Adrenal gland (tissue), 19 donors: ENCODE results near the gene STAT1. TPM values are rescaled to one million over a fixed set of nuclear protein-coding genes. Genes with fewer than 3 reads are reported as not detected.

Experiments used
- DNase-seq, 7 donors: peaks; one replicate each; pipeline ENCODE4 v3.0.0-alpha.2; 2019 to 2020
- H3K27ac ChIP-seq, 5 donors: fragments of 200-600 bp; sonication (generic) in 4 of 5; 1 replicate in 3 of 5; 2 replicates in 2 of 5; pipeline versions ENCODE4 v1.5.1 to v1.8.0; 2016 to 2020; ENCODE audit warnings: mild to moderate bottlenecking in 1 of 5
- H3K27me3 ChIP-seq: fragments of 200-600 bp; 2 replicates; pipeline ENCODE4 v1.8.0; 2021
- H3K36me3 ChIP-seq, 2 donors: fragments of 200-600 bp; replicated peaks in 1 of 2; 1 replicate in 1 of 2; 2 replicates in 1 of 2; pipeline versions ENCODE4 v1.5.1 to v1.8.0; 2018 to 2022
- H3K4me1 ChIP-seq, 2 donors: fragments of 200-600 bp; replicated peaks in 1 of 2; 1 replicate in 1 of 2; 2 replicates in 1 of 2; pipeline versions ENCODE4 v1.5.1 to v1.8.0; 2018 to 2021
- H3K4me3 ChIP-seq, 4 donors: fragments of 200-600 bp; sonication (generic) in 3 of 4; one replicate each; pipeline ENCODE4 v1.5.1; 2016 to 2018
- H3K9me3 ChIP-seq, 3 donors: fragments of 200-600 bp; sonication (generic) in 1 of 3; replicated peaks in 1 of 3; 1 replicate in 2 of 3; 2 replicates in 1 of 3; pipeline versions ENCODE4 v1.5.1 to v1.8.0; 2016 to 2021
- CTCF ChIP-seq, 6 experiments: fragments of 450-650 bp in 4 of 6; fragments of 200-600 bp in 2 of 6; sonication (generic) in 1 of 6; IDR thresholded peaks; 1 replicate in 5 of 6; 2 replicates in 1 of 6; pipeline versions ENCODE4 v1.5.1 to v1.8.0; 2016 to 2021; ENCODE audit warnings: antibody characterized with exemption in 6 of 6, mild to moderate bottlenecking in 2 of 6, moderate library complexity in 1 of 6
- POLR2A ChIP-seq, 2 donors: fragments of 450-650 bp; IDR thresholded peaks; one replicate each; pipeline ENCODE4 v1.6.1; 2017; ENCODE audit warnings: antibody characterized with exemption in 2 of 2, mild to moderate bottlenecking in 2 of 2, moderate library complexity in 1 of 2
- WGBS, 4 donors: extraction: QIAGEN DNeasy Blood & Tissue Kit in 2 of 4; methylation state at CpG; one replicate each; pipeline versions ENCODE4 v1.1.5 to v1.1.7; 2013 to 2017; 5-methylcytosine and 5-hydroxymethylcytosine counted together
- intact Hi-C, 2 donors: fragments of 100-400 bp; cut with DNase I; formaldehyde crosslinking; loops; one replicate each; pipeline versions ENCODE4 v1.14.1 to v1.15.0; 2022 to 2023
- long read RNA-seq, 10 donors: library from polyadenylated mRNA in 3 of 10; unstranded in 2 of 10; stranded (forward) in 1 of 10; transcript quantifications; one replicate each; pipeline ENCODE4 v2.0.0 and lab custom pipeline, GENCODE V29; 2021 to 2026
- polyA plus RNA-seq, 3 donors: library from polyadenylated mRNA; stranded (reverse); fragments of 200-250 nt in 2 of 3; fragments of 350-450 nt in 1 of 3; fragmentation: Illumina TruSeq in 1 of 3; extraction: RNeasy Lipid Tissue Mini Kit (QIAGEN cat#74804) in 1 of 3; gene quantifications; one replicate each; pipeline ENCODE4 v1.2.3, GENCODE V29; 2013 to 2014
- total RNA-seq, 9 donors: library from RNA; depleted of rRNA in 4 of 9; stranded (reverse); fragments of >200 nt in 4 of 9; fragments of 120-200 nt in 1 of 9; fragmentation: NEBNext Ultra II Directional in 1 of 9; extraction: Animal tissue kit (Norgen Biotek cat#: 25700) in 1 of 9; gene quantifications; one replicate each; pipeline versions ENCODE4 v1.1.0 to v1.2.4, GENCODE V29; 2013 to 2023
- donor health status: healthy with polysubstance abuse.
- donor health status: Bipolar disorder and iron deficiency.
- donor health status: DM: yes; HTN: yes; CAD: no.
- donor health status: DM: no; HTN: no; CAD: no.
- donor health status: DM: no; HTN: no; CAD: no.
- donor health status: DM: yes; HTN: yes; CAD: no.

STAT1 gene
- total RNA-seq (100 to 1,000 TPM in 2 of 9 donors, 10 to 100 TPM in 7; 45.6 to 165 (median 79.4) TPM), polyA plus RNA-seq (10 to 100 TPM; 11.9 to 99.5 (median 17.1) TPM)
- long read RNA-seq, donor 1, full-length matches to known transcripts: 9 of 9 reads
- long read RNA-seq, donor 1, partial matches to known transcripts: 0 of 9 reads
- long read RNA-seq, donor 1, other reads (novel, unspliced or antisense): 0 of 9 reads
- long read RNA-seq, donor 2, full-length matches to known transcripts: 4 of 4 reads
- long read RNA-seq, donor 2, partial matches to known transcripts: 0 of 4 reads
- long read RNA-seq, donor 2, other reads (novel, unspliced or antisense): 0 of 4 reads
- long read RNA-seq, donor 3, full-length matches to known transcripts: 3 of 3 reads
- long read RNA-seq, donor 3, partial matches to known transcripts: 0 of 3 reads
- long read RNA-seq, donor 3, other reads (novel, unspliced or antisense): 0 of 3 reads
- long read RNA-seq, donor 4, full-length matches to known transcripts: 17 of 33 reads
- long read RNA-seq, donor 4, partial matches to known transcripts: 8 of 33 reads
- long read RNA-seq, donor 4, other reads (novel, unspliced or antisense): 8 of 33 reads
- long read RNA-seq, donor 5, full-length matches to known transcripts: 171 of 211 reads
- long read RNA-seq, donor 5, partial matches to known transcripts: 14 of 211 reads
- long read RNA-seq, donor 5, other reads (novel, unspliced or antisense): 26 of 211 reads
- long read RNA-seq, donor 6, full-length matches to known transcripts: 18 of 32 reads
- long read RNA-seq, donor 6, partial matches to known transcripts: 10 of 32 reads
- long read RNA-seq, donor 6, other reads (novel, unspliced or antisense): 4 of 32 reads
- long read RNA-seq, donor 7, full-length matches to known transcripts: 1 of 1 reads
- long read RNA-seq, donor 7, partial matches to known transcripts: 0 of 1 reads
- long read RNA-seq, donor 7, other reads (novel, unspliced or antisense): 0 of 1 reads
- long read RNA-seq, donor 8, full-length matches to known transcripts: 8 of 8 reads
- long read RNA-seq, donor 8, partial matches to known transcripts: 0 of 8 reads
- long read RNA-seq, donor 8, other reads (novel, unspliced or antisense): 0 of 8 reads
- long read RNA-seq, donor 9, full-length matches to known transcripts: 4 of 4 reads
- long read RNA-seq, donor 9, partial matches to known transcripts: 0 of 4 reads
- long read RNA-seq, donor 9, other reads (novel, unspliced or antisense): 0 of 4 reads
- long read RNA-seq, donor 10, partial matches to known transcripts: 0 of 1 reads
- long read RNA-seq, donor 10, other reads (novel, unspliced or antisense): 0 of 1 reads

- Histone ChIP-seq H3K4me1 (peaks cover 11 to 29% of the 10 kb centered on the region in 2 donors), H3K36me3 (peaks cover 0 to 12% of the 10 kb centered on the region in 2 donors), H3K27ac (peak within 1 kb of the TSS; percentile 15 to 97 (median 90)), H3K4me3 (peak within 1 kb of the TSS; percentile 6 to 90 (median 56)), H3K9me3 (no peaks in the 10 kb centered on the region), H3K27me3 (no peaks in the 10 kb centered on the region)
- intact Hi-C loops: no loop called here
- peak; percentile 93 to 96 for TF ChIP-seq POLR2A (IDR thresholded peaks at IDR 0.05)
- TF ChIP-seq CTCF (IDR thresholded peaks at IDR 0.05): peak in 3 of 6 experiments; percentile 7 to 52 (median 20)
- peak; percentile 92 to 97 (median 94) for DNase-seq
- WGBS, 4 donors: 0% methylated on average over 24 to 68 of the region's 68 CpGs
These were observed at the start of gene STAT1 for GRCh38 chr2:191013932-191014652. TSS of gene STAT1 (minus strand) at chr2:191014171. CDS start at chr2:191010003, 4,168 bp downstream.

GRCh38 chr2:191063584-191063983 lies 49.6 kb upstream of the STAT1 start:
- no peaks in the 10 kb centered on the region for H3K4me1 ChIP-seq
- no peaks in the 10 kb centered on the region for H3K9me3 ChIP-seq
- no peak for DNase-seq
- TF ChIP-seq POLR2A (IDR thresholded peaks at IDR 0.05) (no peak), CTCF (IDR thresholded peaks at IDR 0.05) (no peak)
- no peak overlapping the region for H3K4me3 ChIP-seq
- H3K36me3 ChIP-seq: no peaks in the 10 kb centered on the region
- no peak overlapping the region for H3K27ac ChIP-seq
- H3K27me3 ChIP-seq: no peaks in the 10 kb centered on the region
- intact Hi-C loops: no loop called here
- 78 to 90% (median 83%) methylated on average over 1 of the region's 1 CpG for WGBS, 4 donors

GRCh38 chr2:191061381-191061980 lies 47.5 kb upstream of the STAT1 start:
- TF ChIP-seq POLR2A (IDR thresholded peaks at IDR 0.05): no peak
- TF ChIP-seq CTCF (IDR thresholded peaks at IDR 0.05): no peak
- no peak overlapping the region for H3K27ac ChIP-seq
- no peaks in the 10 kb centered on the region for H3K27me3 ChIP-seq
- intact Hi-C loops: no loop called here
- no peaks in the 10 kb centered on the region for H3K36me3 ChIP-seq
- no peaks in the 10 kb centered on the region for H3K4me1 ChIP-seq
- WGBS, 4 donors: 78 to 85% (median 83%) methylated on average over 4 of the region's 4 CpGs
- DNase-seq: no peak
- H3K9me3 ChIP-seq: no peaks in the 10 kb centered on the region
- H3K4me3 ChIP-seq: no peak overlapping the region
